Measurements from ENCODE around the gene DAGLB.

DAGLB gene

DNA sequence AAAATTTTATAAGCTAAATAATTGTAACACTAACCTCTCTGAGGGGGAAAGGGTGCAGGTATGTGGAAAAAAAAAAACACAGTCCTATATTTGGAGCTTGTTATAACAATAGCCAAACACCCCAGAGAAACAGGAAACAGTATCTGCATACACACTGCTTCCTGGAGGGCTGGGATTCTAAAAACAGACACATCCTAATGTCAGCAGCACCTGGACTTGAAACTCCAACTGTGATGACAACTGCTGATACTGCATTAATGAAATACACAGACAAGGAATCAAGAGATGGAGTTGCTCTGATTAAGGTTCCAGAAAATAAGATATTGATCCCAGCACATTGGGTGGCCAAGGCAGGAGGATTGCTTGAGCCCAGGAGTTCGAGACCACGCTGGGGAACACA, 9.3 kb downstream of the DAGLB start:
- TF ChIP-seq, protein P1, sequence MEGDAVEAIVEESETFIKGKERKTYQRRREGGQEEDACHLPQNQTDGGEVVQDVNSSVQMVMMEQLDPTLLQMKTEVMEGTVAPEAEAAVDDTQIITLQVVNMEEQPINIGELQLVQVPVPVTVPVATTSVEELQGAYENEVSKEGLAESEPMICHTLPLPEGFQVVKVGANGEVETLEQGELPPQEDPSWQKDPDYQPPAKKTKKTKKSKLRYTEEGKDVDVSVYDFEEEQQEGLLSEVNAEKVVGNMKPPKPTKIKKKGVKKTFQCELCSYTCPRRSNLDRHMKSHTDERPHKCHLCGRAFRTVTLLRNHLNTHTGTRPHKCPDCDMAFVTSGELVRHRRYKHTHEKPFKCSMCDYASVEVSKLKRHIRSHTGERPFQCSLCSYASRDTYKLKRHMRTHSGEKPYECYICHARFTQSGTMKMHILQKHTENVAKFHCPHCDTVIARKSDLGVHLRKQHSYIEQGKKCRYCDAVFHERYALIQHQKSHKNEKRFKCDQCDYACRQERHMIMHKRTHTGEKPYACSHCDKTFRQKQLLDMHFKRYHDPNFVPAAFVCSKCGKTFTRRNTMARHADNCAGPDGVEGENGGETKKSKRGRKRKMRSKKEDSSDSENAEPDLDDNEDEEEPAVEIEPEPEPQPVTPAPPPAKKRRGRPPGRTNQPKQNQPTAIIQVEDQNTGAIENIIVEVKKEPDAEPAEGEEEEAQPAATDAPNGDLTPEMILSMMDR (IDR thresholded peaks at IDR 0.05; ENCODE audit: control insufficient read depth, insufficient read depth, low read depth, low read length, missing control alignments), result no peak
- no peak overlapping the region for H3K4me3 ChIP-seq (ENCODE audit: control insufficient read depth, low read depth, low read length)
- no peak for DNase-seq (ENCODE audit: low read depth)

DNA sequence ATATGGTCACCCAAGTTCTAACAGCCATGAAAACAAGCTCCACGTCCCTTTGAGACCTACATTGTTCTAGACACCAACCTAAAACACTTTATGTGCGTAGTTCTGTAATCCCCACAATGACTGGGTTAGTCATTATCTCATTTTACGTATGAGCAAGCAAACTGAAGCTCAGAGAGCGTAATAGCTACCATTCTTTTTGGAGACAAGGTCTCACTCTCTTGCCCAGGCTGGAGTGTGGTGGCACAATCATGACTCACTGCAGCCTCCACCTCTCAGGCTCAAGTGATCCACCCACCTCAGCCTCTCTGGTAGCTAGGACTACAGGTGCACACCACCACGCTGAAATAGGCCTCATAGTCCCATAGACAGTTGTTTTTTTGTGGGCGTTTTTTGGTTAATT, 10.5 kb downstream of the DAGLB start:
- DNase-seq (ENCODE audit: low read depth), result no peak
- no peak overlapping the region for H3K4me3 ChIP-seq (ENCODE audit: control insufficient read depth, low read depth, low read length)
- TF ChIP-seq, protein P1 (IDR thresholded peaks at IDR 0.05; ENCODE audit: control insufficient read depth, insufficient read depth, low read depth, low read length, missing control alignments), result no peak

DNA sequence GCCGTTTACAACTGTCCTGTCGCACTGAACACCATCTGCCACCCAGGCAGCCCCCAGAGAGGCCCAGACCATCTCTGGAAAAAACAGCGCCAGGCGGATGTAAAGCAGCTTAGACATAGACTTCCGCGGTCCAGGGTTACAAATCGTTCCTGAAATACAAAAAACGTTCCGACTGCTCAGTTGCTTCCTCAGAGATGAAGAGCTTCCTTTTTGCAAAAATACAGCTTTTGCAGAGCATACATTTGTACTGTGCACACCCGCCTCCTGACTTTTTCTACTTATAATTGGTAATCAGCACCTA, 11.4 kb downstream of the DAGLB start:
- no peak for DNase-seq (ENCODE audit: low read depth)
- TF ChIP-seq, protein P1 (IDR thresholded peaks at IDR 0.05; ENCODE audit: control insufficient read depth, insufficient read depth, low read depth, low read length, missing control alignments), result no peak
- H3K4me3 ChIP-seq (ENCODE audit: control insufficient read depth, low read depth, low read length), result no peak overlapping the region

DNA sequence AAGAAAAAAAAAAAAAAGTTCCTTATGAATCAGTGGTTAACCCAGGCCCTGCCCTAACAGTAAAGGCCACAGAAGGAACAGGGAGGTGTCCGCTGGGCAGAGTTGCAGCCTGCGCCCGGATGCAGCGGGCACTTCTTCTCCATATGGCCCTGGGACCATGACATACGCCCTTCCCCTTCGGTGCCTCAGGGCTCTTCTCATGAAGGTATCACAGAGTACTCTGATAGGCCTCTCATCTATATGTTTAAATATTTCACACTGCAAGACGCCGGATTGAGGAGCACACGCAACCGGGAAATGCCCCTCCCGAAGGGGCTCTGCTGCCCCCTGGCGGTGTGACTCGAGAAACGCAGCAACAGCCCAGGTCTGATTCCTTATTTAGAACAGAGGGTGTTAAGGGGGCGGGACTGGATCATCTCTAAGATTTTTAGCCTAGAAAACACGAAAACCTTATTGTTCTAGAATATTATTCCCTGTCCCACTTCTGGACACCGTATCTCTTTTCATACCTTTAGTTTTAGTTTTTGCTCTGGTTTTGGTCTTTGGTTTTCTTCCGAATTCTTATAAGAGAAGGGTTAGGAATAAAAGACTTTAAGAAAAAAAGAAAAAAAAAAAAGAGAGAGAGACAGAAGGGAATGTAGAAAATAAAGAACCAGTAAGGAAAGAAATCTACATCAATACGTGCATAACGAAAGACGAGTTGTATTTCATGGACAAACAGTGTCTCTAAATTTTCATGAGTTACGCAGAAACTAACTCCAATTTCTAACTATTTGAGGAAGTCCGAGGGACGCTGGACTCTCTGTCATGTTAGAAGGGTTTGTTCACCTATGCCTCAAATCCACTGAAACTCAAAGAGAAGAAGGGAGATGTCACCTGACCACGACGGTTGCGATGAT, 12.0 kb downstream of the DAGLB start:
- TF ChIP-seq, protein P1 (IDR thresholded peaks at IDR 0.05; ENCODE audit: control insufficient read depth, insufficient read depth, low read depth, low read length, missing control alignments), result peak; percentile 97
- DNase-seq (ENCODE audit: low read depth), result peak; percentile 17

DNA sequence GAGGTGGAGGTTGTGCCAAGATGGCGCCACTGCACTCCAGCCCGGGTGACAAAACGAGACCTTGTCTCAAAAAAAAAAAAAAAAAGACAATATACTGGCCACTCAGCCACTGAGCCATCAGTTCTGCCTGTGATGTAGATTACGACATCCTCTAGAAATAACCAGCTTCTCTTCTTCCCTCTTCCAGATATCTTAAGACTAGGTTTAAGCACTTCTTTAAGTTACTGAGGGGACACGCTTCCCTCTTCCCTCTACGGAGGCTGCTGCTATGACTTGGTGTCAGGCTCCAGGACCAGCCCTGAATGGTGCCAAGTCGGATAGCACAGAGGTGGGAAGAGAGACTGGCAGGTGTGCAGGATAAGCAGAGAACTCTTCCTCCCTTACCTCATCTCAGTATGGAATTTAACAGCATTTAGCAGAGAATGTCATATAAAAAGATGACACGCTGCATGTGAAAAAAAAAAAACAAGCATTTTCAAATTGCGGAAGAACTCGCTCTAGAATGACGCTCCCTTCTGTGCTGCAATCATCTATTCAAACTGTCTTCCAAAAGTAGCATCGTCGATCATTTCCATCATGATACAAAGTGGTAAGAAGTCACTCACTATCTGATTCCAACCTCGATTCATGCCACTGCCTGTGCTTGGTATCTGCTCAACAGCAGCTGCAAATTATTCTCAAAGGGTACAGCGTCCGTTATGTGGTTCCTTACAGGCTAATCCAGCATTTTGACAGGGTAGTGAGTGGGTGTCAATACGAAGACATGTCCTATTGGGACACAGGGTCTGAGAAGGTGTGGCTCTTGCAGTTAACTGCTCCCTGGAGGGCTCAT, 13.8 kb downstream of the DAGLB start:
- no peak overlapping the region for H3K4me3 ChIP-seq (ENCODE audit: control insufficient read depth, low read depth, low read length)
- DNase-seq (ENCODE audit: low read depth), result no peak
- TF ChIP-seq, protein P1 (IDR thresholded peaks at IDR 0.05; ENCODE audit: control insufficient read depth, insufficient read depth, low read depth, low read length, missing control alignments), result no peak

More for the DNA sequence above, 12.0 kb downstream of the DAGLB start:
- no peak overlapping the region for H3K4me3 ChIP-seq (ENCODE audit: control insufficient read depth, low read depth, low read length)

DNA sequence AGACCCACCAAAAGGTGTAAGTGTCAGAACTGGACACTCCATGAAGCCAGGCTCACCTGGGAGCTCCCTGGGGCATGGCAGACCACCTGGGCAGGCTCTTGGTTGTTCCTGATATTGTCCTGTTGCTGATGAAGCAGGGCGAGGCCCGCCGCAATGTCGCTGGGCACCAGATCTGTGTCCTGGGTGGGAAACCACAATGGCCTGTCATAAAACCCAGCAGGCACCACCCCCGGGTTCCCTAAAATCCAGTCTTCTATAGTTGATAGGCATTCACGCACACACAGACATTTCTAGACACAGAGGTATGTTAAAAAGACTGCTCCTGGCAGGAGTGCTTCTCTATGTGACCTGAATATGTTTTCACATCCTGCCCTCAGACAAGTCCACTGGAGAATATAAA, 15.0 kb downstream of the DAGLB start:
- TF ChIP-seq, protein P1 (IDR thresholded peaks at IDR 0.05; ENCODE audit: control insufficient read depth, insufficient read depth, low read depth, low read length, missing control alignments), result no peak
- no peak overlapping the region for H3K4me3 ChIP-seq (ENCODE audit: control insufficient read depth, low read depth, low read length)
- DNase-seq (ENCODE audit: low read depth), result no peak

Measured in AG09309 (cell line).